ENCODE data around the gene ESPL1. TPM values are rescaled to one million over a fixed set of nuclear protein-coding genes. Genes with fewer than 3 reads are reported as not detected.

The ESPL1 gene
- total RNA-seq, 1 donor from 2014 or later, result 4.8 TPM

DNA sequence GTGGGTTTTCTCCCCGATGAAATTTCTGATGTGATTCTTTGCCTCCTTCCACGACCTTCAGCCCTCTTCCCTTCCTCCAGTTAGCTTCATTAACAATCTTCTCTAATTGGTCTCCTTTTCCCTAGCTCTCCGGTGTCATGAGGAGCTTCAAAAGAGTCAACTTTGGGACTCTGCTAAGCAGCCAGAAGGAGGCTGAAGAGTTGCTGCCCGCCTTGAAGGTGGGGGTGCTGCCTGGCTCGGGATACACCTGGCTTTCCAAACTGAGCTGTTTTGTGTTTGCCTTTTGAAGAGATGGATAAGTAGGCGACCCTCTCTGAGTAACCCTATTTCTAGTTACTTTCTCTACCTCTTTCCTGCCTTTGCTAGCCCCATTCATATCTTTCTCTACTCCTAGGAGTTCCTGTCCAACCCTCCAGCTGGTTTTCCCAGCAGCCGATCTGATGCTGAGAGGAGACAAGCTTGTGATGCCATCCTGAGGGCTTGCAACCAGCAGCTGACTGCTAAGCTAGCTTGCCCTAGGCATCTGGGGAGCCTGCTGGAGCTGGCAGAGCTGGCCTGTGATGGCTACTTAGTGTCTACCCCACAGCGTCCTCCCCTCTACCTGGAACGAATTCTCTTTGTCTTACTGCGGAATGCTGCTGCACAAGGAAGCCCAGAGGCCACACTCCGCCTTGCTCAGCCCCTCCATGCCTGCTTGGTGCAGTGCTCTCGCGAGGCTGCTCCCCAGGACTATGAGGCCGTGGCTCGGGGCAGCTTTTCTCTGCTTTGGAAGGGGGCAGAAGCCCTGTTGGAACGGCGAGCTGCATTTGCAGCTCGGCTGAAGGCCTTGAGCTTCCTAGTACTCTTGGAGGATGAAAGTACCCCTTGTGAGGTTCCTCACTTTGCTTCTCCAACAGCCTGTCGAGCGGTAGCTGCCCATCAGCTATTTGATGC is 797 bp downstream of the ESPL1 start:
- Mint-ChIP-seq H3K4me1 (ENCODE audit: low read depth) (peaks cover 24% of the 10 kb centered on the region), H3K36me3 (ENCODE audit: low read depth) (no peaks in the 10 kb centered on the region), H3K4me3 (ENCODE audit: unreplicated experiment) (peak overlapping the region; percentile 98), H3K27me3 (ENCODE audit: low read depth) (no peaks in the 10 kb centered on the region), H3K9me3 (ENCODE audit: low read depth) (no peaks in the 10 kb centered on the region), H3K27ac (ENCODE audit: unreplicated experiment) (peak overlapping the region; percentile 86)
- no peak for TF ChIP-seq CTCF (IDR thresholded peaks at IDR 0.05)
- DNase-seq (ENCODE audit: low spot score), result no peak

DNA sequence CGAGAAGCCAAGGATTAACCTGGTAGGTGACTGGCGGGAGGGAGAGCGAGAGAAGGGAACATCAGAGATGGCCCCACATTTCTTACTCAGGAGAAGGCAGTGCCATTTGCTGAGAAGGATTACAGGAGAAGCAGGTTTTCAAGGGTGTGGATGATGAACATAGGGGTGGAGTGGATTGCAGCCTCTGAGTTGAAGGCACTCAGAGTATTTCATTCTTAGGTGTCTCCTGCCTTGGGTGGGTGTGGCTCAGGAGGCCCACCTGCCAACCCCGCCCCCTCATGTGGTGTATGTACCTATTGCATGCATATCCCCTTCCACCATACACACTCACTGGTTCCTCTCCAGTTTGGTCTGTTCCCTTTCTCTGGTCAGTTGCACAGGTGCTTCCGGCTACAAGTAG is 6.3 kb downstream of the ESPL1 start:
- no peak overlapping the region for H3K27ac Mint-ChIP-seq (ENCODE audit: unreplicated experiment)
- no peaks in the 10 kb centered on the region for H3K36me3 Mint-ChIP-seq (ENCODE audit: low read depth)
- H3K4me3 Mint-ChIP-seq (ENCODE audit: unreplicated experiment), result no peak overlapping the region
- no peaks in the 10 kb centered on the region for H3K9me3 Mint-ChIP-seq (ENCODE audit: low read depth)
- no peak for TF ChIP-seq CTCF (IDR thresholded peaks at IDR 0.05)
- no peaks in the 10 kb centered on the region for H3K27me3 Mint-ChIP-seq (ENCODE audit: low read depth)
- no peak for DNase-seq (ENCODE audit: low spot score)
- H3K4me1 Mint-ChIP-seq (ENCODE audit: low read depth), result peaks cover 7% of the 10 kb centered on the region

- Mint-ChIP-seq H3K4me3 (ENCODE audit: unreplicated experiment) (no peak overlapping the region), H3K4me1 (ENCODE audit: low read depth) (no peaks in the 10 kb centered on the region), H3K27me3 (ENCODE audit: low read depth) (no peaks in the 10 kb centered on the region), H3K9me3 (ENCODE audit: low read depth) (no peaks in the 10 kb centered on the region), H3K36me3 (ENCODE audit: low read depth) (no peaks in the 10 kb centered on the region), H3K27ac (ENCODE audit: unreplicated experiment) (no peak overlapping the region)
- DNase-seq (ENCODE audit: low spot score), result no peak
- TF ChIP-seq CTCF (IDR thresholded peaks at IDR 0.05), result no peak
Measured at GRCh38 chr12:53276511-53276910, 8.4 kb downstream of the ESPL1 start.

DNA sequence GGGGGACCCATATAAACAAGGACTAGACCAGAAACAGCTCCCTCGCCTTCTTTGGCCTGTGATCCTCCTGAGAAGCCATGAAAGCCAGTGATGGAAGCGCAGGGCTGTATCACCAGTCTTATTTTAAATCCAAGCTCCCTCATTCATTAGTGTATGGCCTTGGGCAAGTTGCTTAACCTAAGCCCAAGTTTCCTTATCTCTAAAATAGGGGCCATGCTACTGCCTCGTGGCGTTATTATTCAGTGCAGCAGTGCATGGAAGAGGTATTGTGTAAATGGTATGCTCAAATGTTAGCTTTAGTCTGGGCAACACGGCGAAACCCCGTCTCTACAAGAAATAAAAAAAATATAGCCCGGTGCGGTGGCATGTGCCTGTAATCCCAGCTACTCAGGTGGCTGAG is 9.9 kb downstream of the ESPL1 start:
- Mint-ChIP-seq H3K36me3 (ENCODE audit: low read depth) (no peaks in the 10 kb centered on the region), H3K4me1 (ENCODE audit: low read depth) (no peaks in the 10 kb centered on the region), H3K27ac (ENCODE audit: unreplicated experiment) (no peak overlapping the region), H3K4me3 (ENCODE audit: unreplicated experiment) (no peak overlapping the region), H3K27me3 (ENCODE audit: low read depth) (no peaks in the 10 kb centered on the region), H3K9me3 (ENCODE audit: low read depth) (no peaks in the 10 kb centered on the region)
- no peak for TF ChIP-seq CTCF (IDR thresholded peaks at IDR 0.05)
- DNase-seq (ENCODE audit: low spot score), result no peak

DNA sequence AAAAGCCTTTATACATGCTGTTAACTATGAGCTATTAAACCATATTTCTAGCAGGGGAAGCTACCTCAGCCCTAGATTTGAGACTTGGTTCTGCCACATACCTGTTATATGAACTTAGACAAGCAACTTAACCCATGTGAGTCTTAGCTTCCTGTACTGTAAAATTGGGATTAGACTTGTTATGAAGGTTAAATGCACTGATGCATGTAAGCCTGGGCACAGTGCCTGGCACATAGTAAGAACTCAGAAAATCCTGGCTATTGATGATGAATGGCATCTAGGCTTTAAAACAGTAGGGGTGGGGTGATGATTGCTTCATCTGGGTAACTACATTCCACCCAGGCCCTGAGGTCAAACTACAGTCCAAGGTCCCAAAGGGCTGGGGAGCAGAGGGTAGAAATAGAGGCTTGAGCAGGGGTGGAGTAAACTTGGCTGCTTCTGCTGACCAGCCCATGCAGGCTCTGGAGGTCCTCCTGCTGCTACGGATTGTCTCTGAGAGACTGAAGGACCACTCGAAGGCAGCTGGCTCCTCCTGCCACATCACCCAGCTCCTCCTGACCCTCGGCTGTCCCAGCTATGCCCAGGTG is 11.3 kb downstream of the ESPL1 start:
- Mint-ChIP-seq H3K4me3 (ENCODE audit: unreplicated experiment) (no peak overlapping the region), H3K9me3 (ENCODE audit: low read depth) (no peaks in the 10 kb centered on the region), H3K4me1 (ENCODE audit: low read depth) (peaks cover 6% of the 10 kb centered on the region), H3K27ac (ENCODE audit: unreplicated experiment) (no peak overlapping the region), H3K27me3 (ENCODE audit: low read depth) (no peaks in the 10 kb centered on the region), H3K36me3 (ENCODE audit: low read depth) (no peaks in the 10 kb centered on the region)
- no peak for TF ChIP-seq CTCF (IDR thresholded peaks at IDR 0.05)
- DNase-seq (ENCODE audit: low spot score), result no peak
